Activated CD8-positive, alpha-beta memory T cell treated with anti-CD3 and anti-CD28 coated beads for 36 hours (primary cell): Measurements from ENCODE around the gene SPINDOC. TPM values are rescaled to one million over a fixed set of nuclear protein-coding genes. Genes with fewer than 3 reads are reported as not detected.
"Not testable (repeated sequence)": the region's sequence is repeated elsewhere in the genome, so short reads cannot be mapped to it uniquely, and the experiment has no call there.

Experiments used
- CTCF ChIA-PET: fragments of 350-600 bp; sonication (Branson Sonifier 250); formaldehyde crosslinking; loops from one replicate; lab custom pipeline; 2021; ENCODE audit warnings: antibody characterized with exemption; lab: Charles Lee
- POLR2A ChIA-PET: fragments of 350-600 bp; sonication (Branson Sonifier 250); formaldehyde crosslinking; loops from one replicate; lab custom pipeline; 2021; ENCODE audit warnings: antibody characterized with exemption; lab: Charles Lee
- total RNA-seq, 2 experiments: library from RNA; stranded (reverse); gene quantifications; one replicate each; pipeline ENCODE4 v1.2.3, GENCODE V29; 2021

The SPINDOC gene
- total RNA-seq: 10 to 100 TPM; 46.1 to 49.7 TPM

- ChIA-PET CTCF (interaction anchor here (0.9 kb wide), 1 partner anchor 78 kb away, joined by 3 read pairs; no protein-coding TSS in a partner anchor), POLR2A (interaction anchor here (1.0 kb wide), 1 partner anchor 136 kb away, joined by 5 read pairs; no protein-coding TSS in a partner anchor)
These were observed at the start of gene SPINDOC for GRCh38 chr11:63813035-63813562. Gene SPINDOC, plus strand, starts transcription at chr11:63813456. Its CDS starts 231 bp downstream, at chr11:63813687.

GRCh38 chr11:63763496-63764339 is 49.5 kb upstream of the SPINDOC start:
- CTCF ChIA-PET: no interaction called here
- POLR2A ChIA-PET: no interaction called here

GRCh38 chr11:63764340-63764678 is 48.9 kb upstream of the SPINDOC start:
- POLR2A ChIA-PET: no interaction called here
- CTCF ChIA-PET: no interaction called here

- POLR2A ChIA-PET: no interaction called here
- CTCF ChIA-PET: no interaction called here
These were observed 48.3 kb upstream of the SPINDOC start for GRCh38 chr11:63764679-63765647.

- POLR2A ChIA-PET: no interaction called here
- CTCF ChIA-PET: no interaction called here
These were observed 47.5 kb upstream of the SPINDOC start for GRCh38 chr11:63765688-63766241.

GRCh38 chr11:63766531-63767235 is 46.6 kb upstream of the SPINDOC start:
- POLR2A ChIA-PET: no interaction called here

GRCh38 chr11:63767267-63767564 is 46.0 kb upstream of the SPINDOC start:
- CTCF ChIA-PET: interaction anchor here (1.1 to 1.7 kb wide), 4 partner anchors 12 to 178 kb away, joined by 3 to 8 read pairs (median 6); no protein-coding TSS in a partner anchor

More at GRCh38 chr11:63766531-63767235, 46.6 kb upstream of the SPINDOC start:
- CTCF ChIA-PET: interaction anchor here (1.1 kb wide), 1 partner anchor 45 kb away, joined by 3 read pairs; no protein-coding TSS in a partner anchor

GRCh38 chr11:63767565-63768236 is 45.6 kb upstream of the SPINDOC start:
- ChIA-PET CTCF (interaction anchor here (0.6 to 2.1 kb wide), 7 partner anchors 12 to 178 kb away, joined by 3 to 17 read pairs (median 5); partner anchors contain the start of gene MARK2), POLR2A (interaction anchor here (0.5 to 0.6 kb wide), 3 partner anchors 437 to 844 kb away, joined by 4 to 9 read pairs (median 5); no protein-coding TSS in a partner anchor)

More at GRCh38 chr11:63767267-63767564, 46.0 kb upstream of the SPINDOC start:
- POLR2A ChIA-PET: interaction anchor here (0.5 to 0.6 kb wide), 2 partner anchors 437 to 843 kb away, joined by 4 to 5 read pairs; no protein-coding TSS in a partner anchor

GRCh38 chr11:63768237-63769041 is 44.8 kb upstream of the SPINDOC start, which contains the start of gene ZFTA:
Gene ZFTA, minus strand, starts transcription at chr11:63768775. Its CDS starts 153 bp downstream, at chr11:63768622.
- POLR2A ChIA-PET: interaction anchor here (0.6 kb wide), 1 partner anchor 570 kb away, joined by 9 read pairs; no protein-coding TSS in a partner anchor
- CTCF ChIA-PET: interaction anchor here (0.6 to 2.1 kb wide), 8 partner anchors 11 to 177 kb away, joined by 3 to 17 read pairs (median 4); partner anchors contain the start of gene MARK2

- ChIA-PET CTCF (interaction anchor here (1.1 to 2.1 kb wide), 2 partner anchors 69 to 96 kb away, joined by 4 to 17 read pairs; partner anchors contain the start of gene MARK2), POLR2A (interaction anchor here (0.6 kb wide), 1 partner anchor 280 kb away, joined by 4 read pairs; no protein-coding TSS in a partner anchor)
These were observed 44.1 kb upstream of the SPINDOC start for GRCh38 chr11:63769042-63769713.

- CTCF ChIA-PET: interaction anchor here (2.1 kb wide), 1 partner anchor 68 kb away, joined by 17 read pairs; the partner anchor contains the start of gene MARK2
- POLR2A ChIA-PET: interaction anchor here (0.6 kb wide), 4 partner anchors 85 to 625 kb away, joined by 3 to 9 read pairs (median 4); no protein-coding TSS in a partner anchor
These were observed 43.4 kb upstream of the SPINDOC start for GRCh38 chr11:63769714-63770455.

GRCh38 chr11:63770763-63771162 is 42.5 kb upstream of the SPINDOC start:
- CTCF ChIA-PET: interaction anchor here (0.5 kb wide), 1 partner anchor 1400 kb away, joined by 3 read pairs; no protein-coding TSS in a partner anchor

GRCh38 chr11:63771741-63772318 is 41.4 kb upstream of the SPINDOC start:
- CTCF ChIA-PET, POLR2A ChIA-PET: not testable (repeated sequence)

More at GRCh38 chr11:63770763-63771162, 42.5 kb upstream of the SPINDOC start:
- POLR2A ChIA-PET: interaction anchor here (0.6 kb wide), 3 partner anchors 206 to 626 kb away, joined by 3 to 9 read pairs (median 5); partner anchors contain the start of gene FERMT3

- ChIA-PET POLR2A (no interaction called here), CTCF (no interaction called here)
These were observed 38.1 kb upstream of the SPINDOC start for GRCh38 chr11:63775191-63775590.
